Endodermal cell (in vitro differentiated cells): Measurements from ENCODE around the gene P4HB. TPM values are rescaled to one million over a fixed set of nuclear protein-coding genes. Genes with fewer than 3 reads are reported as not detected.

Source experiments
- DNase-seq: peaks from one replicate; pipeline ENCODE4 v3.0.0-alpha.2; 2017
- H3K27ac ChIP-seq: 2 replicates; pipeline ENCODE4 v1.5.1; 2013; ENCODE audit warnings: mild to moderate bottlenecking, low read depth, low read length, moderate library complexity
- H3K27me3 ChIP-seq: 2 replicates; pipeline ENCODE4 v1.6.1; 2013; ENCODE audit warnings: mild to moderate bottlenecking, low read length, moderate library complexity; ENCODE audit not compliant: insufficient read depth, control insufficient read depth, poor library complexity, severe bottlenecking
- H3K36me3 ChIP-seq: 2 replicates; pipeline ENCODE4 v1.7.0; 2013; ENCODE audit warnings: mild to moderate bottlenecking, low read length, moderate library complexity; ENCODE audit not compliant: control insufficient read depth, insufficient read depth
- H3K4me1 ChIP-seq: one replicate; pipeline ENCODE4 v1.7.0; 2013; ENCODE audit warnings: low read length; ENCODE audit not compliant: control insufficient read depth, insufficient read depth
- H3K4me3 ChIP-seq: 2 replicates; pipeline ENCODE4 v1.5.1; 2013; ENCODE audit warnings: mild to moderate bottlenecking, low read length, moderate library complexity
- H3K9ac ChIP-seq: 2 replicates; pipeline ENCODE4 v1.6.1; 2013; ENCODE audit warnings: mild to moderate bottlenecking, low read length, moderate library complexity; ENCODE audit not compliant: poor library complexity, severe bottlenecking; ENCODE audit errors: extremely low read depth
- H3K9me3 ChIP-seq: 2 replicates; pipeline ENCODE4 v1.6.1; 2013; ENCODE audit warnings: mild to moderate bottlenecking, low read length, moderate library complexity; ENCODE audit not compliant: control insufficient read depth
- H3K27ac Mint-ChIP-seq: 2 replicates; pipeline ENCODE4 v1.8.0; 2020; ENCODE audit warnings: mixed read lengths
- H3K27me3 Mint-ChIP-seq: 2 replicates; pipeline ENCODE4 v1.8.0; 2021; ENCODE audit warnings: mild to moderate bottlenecking, mixed read lengths; ENCODE audit not compliant: insufficient read depth
- H3K36me3 Mint-ChIP-seq: 2 replicates; pipeline ENCODE4 v1.8.0; 2020; ENCODE audit warnings: low read depth, mixed read lengths
- H3K4me1 Mint-ChIP-seq: 2 replicates; pipeline ENCODE4 v1.8.0; 2020; ENCODE audit warnings: mixed read lengths
- H3K4me3 Mint-ChIP-seq: 2 replicates; pipeline ENCODE4 v1.8.0; 2020; ENCODE audit warnings: mild to moderate bottlenecking, moderate library complexity, mixed read lengths
- H3K9me3 Mint-ChIP-seq: 2 replicates; pipeline ENCODE4 v1.8.0; 2020; ENCODE audit warnings: mild to moderate bottlenecking, mixed read lengths
- WGBS, 2 experiments: methylation state at CpG; one replicate each; pipeline versions ENCODE4 v1.1.5 to v1.1.7; 2013; ENCODE audit warnings: missing lambda C conversion rate in 2 of 2, mixed read lengths in 1 of 2; ENCODE audit not compliant: insufficient coverage in 1 of 2, insufficient read length in 1 of 2; 5-methylcytosine and 5-hydroxymethylcytosine counted together
- total RNA-seq, 2 donors: library from RNA; stranded (reverse); fragmentation: NEBNext Ultra II Directional in 1 of 2; extraction: Animal tissue kit (Norgen Biotek cat#: 25700) in 1 of 2; gene quantifications; 2 replicates in 1 of 2; 3 replicates in 1 of 2; pipeline ENCODE4 v1.2.1, GENCODE V29; 2021
- TF ChIP-seq, protein P1 (sequence below): fragments of 200-600 bp; sonication (generic); conservative IDR thresholded peaks from 2 replicates; pipeline ENCODE4 v1.5.0; 2021; ENCODE audit warnings: antibody characterized with exemption, mild to moderate bottlenecking

The P4HB gene
- total RNA-seq, 2 donors from 2014 or later, result 493 to 535 TPM

DNA sequence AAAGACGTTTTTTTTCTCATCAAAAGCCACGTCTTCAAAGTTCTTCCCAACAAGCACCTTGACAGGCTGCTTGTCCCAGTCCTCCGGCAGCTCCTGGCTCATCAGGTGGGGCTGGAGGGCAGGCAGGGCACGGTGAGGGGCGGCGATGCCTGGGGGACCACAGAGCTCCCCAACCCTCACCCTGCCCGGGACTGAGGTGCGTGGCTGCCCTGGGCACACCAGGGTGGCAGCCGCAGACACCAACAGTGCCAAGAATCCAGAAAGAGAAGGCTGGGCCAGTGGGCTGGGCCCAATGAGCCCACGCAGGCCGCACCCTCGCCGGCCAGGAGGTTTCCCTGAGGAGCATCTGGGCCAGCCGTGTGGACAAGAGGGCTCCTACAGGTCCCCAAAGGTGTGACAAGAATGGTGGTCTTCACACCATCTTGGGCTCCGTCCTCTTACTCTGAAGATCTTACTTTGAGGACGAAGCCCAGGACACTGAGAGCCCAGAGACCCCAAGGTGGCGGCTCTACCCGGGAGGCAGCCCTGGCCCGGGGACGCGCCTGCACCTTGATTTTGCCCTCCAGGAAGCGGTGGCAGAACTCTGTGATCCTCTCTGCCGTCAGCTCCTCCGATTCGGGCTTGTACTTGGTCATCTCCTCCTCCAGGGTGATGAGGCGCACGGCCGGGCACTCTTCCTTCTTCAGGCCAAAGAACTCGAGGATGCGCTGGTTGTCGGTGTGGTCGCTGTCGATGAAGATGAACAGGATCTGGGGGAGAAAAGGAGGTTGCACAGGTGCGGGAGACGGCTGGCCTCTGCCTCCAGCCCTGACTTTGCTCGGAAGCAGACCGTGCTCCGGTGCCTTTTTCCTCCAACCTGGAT is 14.2 kb downstream of the P4HB start:
- peaks cover 47% of the 10 kb centered on the region for H3K36me3 Mint-ChIP-seq
- H3K9me3 Mint-ChIP-seq, result no peaks in the 10 kb centered on the region
- no peak overlapping the region for H3K4me3 Mint-ChIP-seq
- Histone ChIP-seq H3K36me3 (peaks cover 70% of the 10 kb centered on the region), H3K9ac (no peak overlapping the region), H3K27me3 (no peaks in the 10 kb centered on the region), H3K9me3 (no peaks in the 10 kb centered on the region), H3K4me3 (no peak overlapping the region), H3K4me1 (no peaks in the 10 kb centered on the region), H3K27ac (no peak overlapping the region)
- TF ChIP-seq, protein P1, sequence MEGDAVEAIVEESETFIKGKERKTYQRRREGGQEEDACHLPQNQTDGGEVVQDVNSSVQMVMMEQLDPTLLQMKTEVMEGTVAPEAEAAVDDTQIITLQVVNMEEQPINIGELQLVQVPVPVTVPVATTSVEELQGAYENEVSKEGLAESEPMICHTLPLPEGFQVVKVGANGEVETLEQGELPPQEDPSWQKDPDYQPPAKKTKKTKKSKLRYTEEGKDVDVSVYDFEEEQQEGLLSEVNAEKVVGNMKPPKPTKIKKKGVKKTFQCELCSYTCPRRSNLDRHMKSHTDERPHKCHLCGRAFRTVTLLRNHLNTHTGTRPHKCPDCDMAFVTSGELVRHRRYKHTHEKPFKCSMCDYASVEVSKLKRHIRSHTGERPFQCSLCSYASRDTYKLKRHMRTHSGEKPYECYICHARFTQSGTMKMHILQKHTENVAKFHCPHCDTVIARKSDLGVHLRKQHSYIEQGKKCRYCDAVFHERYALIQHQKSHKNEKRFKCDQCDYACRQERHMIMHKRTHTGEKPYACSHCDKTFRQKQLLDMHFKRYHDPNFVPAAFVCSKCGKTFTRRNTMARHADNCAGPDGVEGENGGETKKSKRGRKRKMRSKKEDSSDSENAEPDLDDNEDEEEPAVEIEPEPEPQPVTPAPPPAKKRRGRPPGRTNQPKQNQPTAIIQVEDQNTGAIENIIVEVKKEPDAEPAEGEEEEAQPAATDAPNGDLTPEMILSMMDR, result no peak
- H3K27me3 Mint-ChIP-seq, result no peaks in the 10 kb centered on the region
- no peak for DNase-seq
- 96 to 98% methylated on average over 31 to 38 of the region's 38 CpGs for WGBS, 2 experiments
- no peaks in the 10 kb centered on the region for H3K4me1 Mint-ChIP-seq
- peak overlapping the region; percentile 21 for H3K27ac Mint-ChIP-seq

DNA sequence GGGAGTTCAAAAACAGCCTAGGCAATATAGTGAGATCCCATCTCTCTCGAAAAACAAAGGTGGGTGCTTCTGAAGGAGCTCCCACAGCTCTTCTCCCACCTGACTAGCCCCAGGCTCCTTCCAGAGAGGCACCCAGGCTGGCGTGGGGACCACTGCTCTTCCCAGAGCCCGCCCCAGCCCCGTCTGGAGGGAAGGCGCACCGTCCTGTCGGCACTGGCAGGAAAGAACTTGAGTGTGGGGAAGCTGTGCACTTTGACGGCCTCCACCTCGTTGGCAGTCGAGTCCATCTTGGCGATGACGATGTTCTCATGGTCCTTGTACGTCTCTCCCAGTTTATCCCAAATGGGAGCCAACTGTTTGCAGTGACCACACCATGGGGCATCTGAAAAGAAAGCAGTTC is 15.0 kb downstream of the P4HB start:
- Mint-ChIP-seq H3K36me3 (peaks cover 42% of the 10 kb centered on the region), H3K27ac (no peak overlapping the region), H3K4me3 (no peak overlapping the region), H3K4me1 (no peaks in the 10 kb centered on the region), H3K27me3 (no peaks in the 10 kb centered on the region), H3K9me3 (no peaks in the 10 kb centered on the region)
- Histone ChIP-seq H3K36me3 (peaks cover 65% of the 10 kb centered on the region), H3K27me3 (no peaks in the 10 kb centered on the region), H3K27ac (no peak overlapping the region), H3K9ac (no peak overlapping the region), H3K4me3 (no peak overlapping the region), H3K9me3 (no peaks in the 10 kb centered on the region), H3K4me1 (no peaks in the 10 kb centered on the region)
- TF ChIP-seq, protein P1, result no peak
- WGBS, 2 experiments, result 91 to 99% methylated on average over 7 to 13 of the region's 13 CpGs
- no peak for DNase-seq

DNA sequence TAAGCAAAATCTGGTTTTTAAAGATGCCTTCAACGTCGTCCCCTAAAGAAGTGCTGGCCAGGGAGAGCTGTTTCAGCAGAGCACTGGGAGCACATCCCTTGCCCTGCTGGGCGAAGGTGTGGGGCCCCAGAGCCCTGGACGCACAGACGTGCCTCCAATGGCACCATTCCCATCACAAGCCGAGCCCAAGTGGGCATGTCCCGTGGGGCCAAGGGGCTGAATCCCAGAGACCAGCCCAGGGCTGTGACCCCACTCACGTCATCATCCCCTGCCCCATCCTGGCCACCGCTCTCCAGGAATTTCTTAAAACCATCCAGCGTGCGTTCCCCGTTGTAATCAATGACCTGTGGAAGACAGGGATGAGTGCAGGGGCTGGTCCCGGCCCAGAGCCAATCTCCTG is 15.4 kb downstream of the P4HB start:
- Mint-ChIP-seq H3K4me3 (no peak overlapping the region), H3K27ac (no peak overlapping the region), H3K4me1 (no peaks in the 10 kb centered on the region), H3K27me3 (no peaks in the 10 kb centered on the region), H3K36me3 (peaks cover 42% of the 10 kb centered on the region), H3K9me3 (no peaks in the 10 kb centered on the region)
- TF ChIP-seq, protein P1, result no peak
- Histone ChIP-seq H3K27ac (no peak overlapping the region), H3K27me3 (no peaks in the 10 kb centered on the region), H3K4me1 (no peaks in the 10 kb centered on the region), H3K4me3 (no peak overlapping the region), H3K36me3 (peaks cover 65% of the 10 kb centered on the region), H3K9ac (no peak overlapping the region), H3K9me3 (no peaks in the 10 kb centered on the region)
- no peak for DNase-seq
- WGBS, 2 experiments, result 95 to 99% methylated on average over 8 to 13 of the region's 13 CpGs
